Measurements from ENCODE around the gene IFNGR1. TPM values are rescaled to one million over a fixed set of nuclear protein-coding genes. Genes with fewer than 3 reads are reported as not detected.

The IFNGR1 gene
- total RNA-seq, 2 donors from 2014 or later = 71.4 to 72.7 TPM

DNA sequence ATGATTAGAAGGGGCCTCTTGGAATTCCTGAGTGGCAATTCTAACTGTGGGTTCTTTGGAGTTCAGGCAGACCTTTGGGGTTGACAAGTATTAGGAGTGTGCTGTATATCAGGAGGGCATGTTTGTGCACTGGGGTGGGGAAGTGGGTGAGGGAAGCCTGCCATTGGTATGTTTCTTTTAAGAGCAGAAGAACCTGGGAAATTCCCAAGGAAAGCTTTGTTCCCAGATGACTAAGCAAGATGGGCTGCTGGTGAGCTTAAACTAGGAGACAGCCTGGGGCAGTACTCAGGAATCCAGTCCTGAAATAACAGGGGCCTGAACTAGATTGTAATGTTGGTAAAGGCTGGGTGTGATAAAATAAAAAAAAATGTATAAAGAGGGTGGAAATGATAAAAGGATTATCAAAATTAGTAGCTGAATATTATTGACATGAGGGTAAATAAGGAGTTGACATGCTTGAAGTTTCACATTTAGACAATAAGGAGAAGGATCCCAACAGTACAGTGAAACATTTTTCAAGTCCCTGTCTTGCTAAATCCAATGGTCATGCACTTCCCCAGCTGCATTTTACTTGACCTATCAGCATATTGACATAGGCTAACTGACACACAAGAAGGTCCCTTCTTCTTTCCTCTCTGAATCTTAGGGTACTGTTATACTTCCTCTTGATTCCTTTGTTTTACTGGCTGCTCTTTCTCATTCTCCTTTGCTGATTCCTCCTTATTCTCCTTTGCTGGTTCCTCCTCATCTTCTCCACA lies 18.4 kb upstream of the IFNGR1 start:
- DNase-seq (ENCODE audit: low spot score) = no peak
- intact Hi-C loops (cut with DNase I) = no loop called here

DNA sequence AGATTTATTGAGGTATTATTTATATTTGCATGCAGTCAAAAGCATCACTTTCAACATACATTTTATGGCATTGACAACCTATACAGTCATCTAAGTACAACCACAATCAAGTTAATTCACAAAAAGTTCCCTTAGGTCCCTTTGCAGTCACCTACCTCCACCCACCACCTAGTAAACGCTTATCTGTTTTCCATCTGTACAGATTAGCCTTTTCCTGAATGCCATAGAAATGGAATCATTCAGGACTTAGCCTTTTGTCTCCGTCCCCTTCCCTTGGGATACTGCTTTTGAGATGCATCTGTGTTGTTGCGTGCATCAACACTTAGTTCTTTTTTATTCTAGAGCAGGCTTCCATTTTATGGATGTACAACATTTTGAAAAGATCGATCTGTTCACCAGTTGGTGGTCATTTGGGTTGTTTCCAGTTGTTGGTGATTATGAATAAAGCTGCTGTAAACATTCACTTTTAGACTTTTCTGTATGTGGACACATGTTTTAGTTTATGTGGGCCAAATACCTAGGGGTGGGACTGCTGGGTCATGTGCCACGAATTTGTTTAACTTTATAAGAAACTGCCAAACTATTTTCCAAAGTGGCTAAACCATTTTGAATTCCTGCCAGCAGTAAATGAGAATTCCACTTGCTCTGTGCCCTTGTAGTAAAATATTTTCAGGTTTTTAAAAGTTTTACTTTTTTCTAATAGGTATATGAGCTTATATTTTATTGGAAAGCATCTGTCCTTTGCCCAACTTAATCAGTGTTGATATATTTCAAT lies 17.6 kb upstream of the IFNGR1 start:
- intact Hi-C loops (cut with DNase I) = no loop called here
- no peak for DNase-seq (ENCODE audit: low spot score)

DNA sequence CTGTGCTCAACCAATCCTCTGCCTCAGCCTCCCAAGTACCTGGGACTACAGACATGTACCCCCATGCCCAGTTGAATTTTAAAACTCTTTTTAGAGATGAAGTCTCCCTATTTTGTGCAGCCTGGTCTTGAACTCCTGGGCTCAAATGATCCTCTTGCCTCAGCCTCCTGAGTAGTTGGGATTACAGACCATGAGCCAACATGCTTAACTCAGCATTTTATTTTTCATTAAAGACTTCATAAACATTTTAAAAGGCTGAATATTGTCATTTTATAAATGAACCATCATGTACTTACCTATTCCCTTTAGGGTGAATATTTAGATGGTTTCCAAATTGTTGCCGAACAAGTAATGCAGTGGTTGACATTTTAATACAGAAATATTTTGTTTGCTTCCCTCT lies 16.5 kb upstream of the IFNGR1 start:
- DNase-seq (ENCODE audit: low spot score) = no peak
- intact Hi-C loops (cut with DNase I) = no loop called here

DNA sequence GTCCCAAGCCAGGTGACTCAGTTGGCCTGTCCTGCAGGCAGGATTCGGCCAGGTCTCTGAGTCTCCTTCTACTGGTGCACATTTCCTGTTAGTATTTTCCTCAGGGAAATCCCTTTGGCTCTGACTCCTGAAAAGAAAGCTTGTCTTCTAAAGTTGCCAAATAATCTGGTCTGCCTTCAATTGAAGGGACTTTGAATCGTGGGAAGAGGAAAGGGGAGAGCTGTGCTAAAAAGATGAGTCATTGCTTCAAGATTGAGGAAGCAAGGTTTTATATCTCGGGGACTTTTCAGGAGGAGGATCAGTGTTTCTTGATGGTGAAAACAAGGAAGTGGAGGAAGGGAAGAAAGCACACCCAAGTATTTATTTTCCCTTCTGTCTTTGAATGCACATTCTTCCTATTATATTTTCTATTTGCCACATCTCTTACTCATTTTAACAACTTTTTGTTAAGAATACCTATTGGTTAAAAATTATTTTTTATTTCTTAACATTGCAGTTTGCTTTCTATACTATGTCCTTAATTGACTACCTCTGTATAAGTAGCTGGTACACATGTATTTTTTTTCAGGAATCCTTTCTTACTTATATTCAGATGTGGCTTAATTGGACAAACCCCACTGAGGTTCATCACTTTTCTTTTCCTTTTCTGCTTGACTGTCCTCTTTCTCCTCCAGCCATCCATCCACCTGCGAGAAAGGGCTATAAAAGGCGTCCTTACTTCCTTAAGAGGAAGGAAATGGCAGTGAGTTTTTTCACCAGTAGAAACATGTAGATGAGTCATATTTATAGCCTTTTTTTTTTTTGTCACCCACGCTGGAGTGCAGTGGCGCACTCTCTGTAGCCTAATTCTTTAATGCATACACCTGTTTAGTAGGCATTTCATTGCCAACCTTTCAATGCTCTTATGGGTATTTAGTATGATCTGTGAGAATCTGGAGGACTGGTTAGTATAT lies 15.0 kb upstream of the IFNGR1 start:
- no peak for DNase-seq (ENCODE audit: low spot score)
- intact Hi-C loops (cut with DNase I) = no loop called here

DNA sequence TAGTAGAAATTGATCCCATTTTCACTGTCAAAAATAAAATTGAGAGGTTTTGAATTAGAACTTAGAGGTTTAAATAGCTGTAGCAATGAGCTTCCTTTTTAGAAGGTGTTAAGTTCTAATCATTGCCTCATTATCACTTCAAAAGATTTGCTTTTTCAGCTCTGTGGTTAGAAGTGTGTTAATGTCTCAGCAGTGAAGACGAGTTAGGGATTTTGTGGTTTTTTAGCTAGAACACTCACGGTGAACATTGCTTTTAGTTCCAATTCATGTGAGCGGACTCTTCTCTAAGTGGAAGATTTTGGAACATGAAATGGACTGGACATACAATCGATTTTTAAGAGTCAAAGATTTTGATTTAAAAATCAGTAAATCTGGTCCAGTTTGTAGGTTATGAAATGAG lies 12.7 kb upstream of the IFNGR1 start:
- no peak for DNase-seq (ENCODE audit: low spot score)
- intact Hi-C loops (cut with DNase I) = no loop called here

DNA sequence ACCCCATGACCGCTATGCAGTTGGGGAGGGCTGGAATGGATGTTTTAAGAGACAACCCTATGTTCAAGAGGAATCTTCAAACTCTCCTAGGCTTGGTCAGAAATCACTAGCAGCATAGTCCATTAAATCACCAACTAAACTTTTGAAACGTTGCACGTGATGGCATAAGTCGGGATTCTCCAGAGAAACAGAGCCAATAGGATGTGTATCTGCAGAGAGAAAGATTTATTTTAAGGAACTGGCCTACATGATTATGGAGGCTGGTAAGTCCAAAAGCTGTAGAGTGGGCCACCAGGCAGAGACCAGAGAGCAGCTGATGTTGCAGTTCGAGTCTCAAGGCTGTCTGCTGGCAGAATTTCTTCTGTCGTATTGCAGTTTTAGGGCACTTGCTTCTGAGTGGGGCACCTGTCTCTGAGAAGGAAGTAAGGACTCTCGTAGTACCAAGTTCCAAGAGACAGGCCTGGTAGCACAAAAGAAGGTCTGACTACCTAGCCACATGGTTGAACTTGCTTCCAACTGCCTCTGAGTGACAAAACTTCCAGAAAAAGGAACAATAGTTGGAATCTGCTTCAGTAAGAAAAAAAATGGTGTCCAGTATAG lies 11.9 kb upstream of the IFNGR1 start:
- intact Hi-C loops (cut with DNase I) = no loop called here

DNA sequence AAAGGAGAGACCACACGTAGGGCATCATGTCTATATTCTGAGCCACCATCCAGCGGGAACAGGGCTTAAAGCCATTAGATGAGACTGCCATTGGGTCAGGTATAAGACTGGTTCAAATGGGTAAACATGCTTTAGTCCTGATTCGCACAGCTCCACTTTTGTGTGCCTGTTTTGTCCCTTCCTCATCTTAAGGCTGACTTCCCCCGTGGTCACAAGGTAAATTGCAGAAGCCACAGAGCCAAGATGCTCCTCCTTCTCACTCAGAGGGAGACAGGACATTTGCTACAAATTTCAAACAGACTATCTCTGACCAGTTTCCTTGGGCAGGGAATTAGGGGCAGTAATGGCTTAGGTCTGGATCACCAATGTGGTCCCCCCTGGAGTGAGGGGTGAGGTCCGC lies 11.4 kb upstream of the IFNGR1 start:
- intact Hi-C loops (cut with DNase I) = no loop called here
- no peak for DNase-seq (ENCODE audit: low spot score)

More for the DNA sequence above, 11.9 kb upstream of the IFNGR1 start:
- DNase-seq (ENCODE audit: low spot score) = no peak

DNA sequence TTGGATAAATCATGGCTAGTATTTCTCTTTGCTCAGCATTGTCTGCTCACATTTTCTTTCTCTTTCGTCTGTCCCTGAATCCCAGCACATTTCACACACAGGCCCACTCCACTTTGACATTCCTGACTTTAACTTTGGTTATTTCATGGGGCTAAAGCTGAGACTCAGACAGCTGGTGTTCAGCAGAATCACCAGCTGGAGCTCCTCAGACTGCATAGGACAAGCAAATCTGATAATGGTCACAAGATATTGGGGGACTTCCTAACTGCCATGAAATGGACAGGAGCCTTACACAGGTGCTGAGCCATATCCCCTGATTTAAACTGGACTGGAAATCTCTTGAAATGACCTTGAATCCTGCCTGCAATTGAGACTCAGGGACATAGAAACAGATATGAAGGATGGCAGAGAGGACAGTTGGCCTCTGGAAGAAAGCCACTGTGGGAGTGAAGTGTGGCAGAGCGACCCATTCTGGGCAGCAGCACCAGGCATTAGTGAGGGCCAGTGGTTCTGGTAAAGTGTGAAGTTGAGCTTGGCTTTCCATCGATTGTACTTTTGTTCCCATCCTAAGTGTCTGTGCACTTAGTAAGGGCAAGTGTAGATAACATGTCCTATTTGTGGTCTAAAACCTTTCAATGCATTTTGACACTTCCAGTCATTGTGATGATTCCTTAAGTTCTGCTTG lies 10.0 kb upstream of the IFNGR1 start:
- DNase-seq (ENCODE audit: low spot score) = no peak
- intact Hi-C loops (cut with DNase I) = no loop called here

DNA sequence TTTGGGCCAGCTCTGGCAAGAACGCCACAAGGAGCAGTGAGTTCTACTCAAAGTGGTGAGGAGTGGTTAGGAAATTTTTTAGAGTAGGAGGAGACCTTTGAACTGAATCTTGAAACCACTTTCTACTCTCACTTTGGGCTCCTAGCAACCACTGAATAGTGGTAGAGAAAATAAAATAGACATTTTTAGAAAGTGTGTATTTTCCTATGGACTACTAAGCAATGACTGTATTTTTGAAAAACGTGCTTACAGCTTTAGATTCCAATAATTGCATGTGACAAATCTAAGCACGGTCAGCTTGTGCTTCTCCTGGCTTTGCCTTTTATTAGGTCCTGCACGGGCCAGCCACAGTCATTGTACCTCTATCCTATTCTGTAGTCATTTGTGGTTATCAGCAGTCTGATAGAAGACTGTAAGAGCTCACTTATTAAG lies 8.7 kb upstream of the IFNGR1 start:
- intact Hi-C loops (cut with DNase I) = no loop called here
- no peak for DNase-seq (ENCODE audit: low spot score)

DNA sequence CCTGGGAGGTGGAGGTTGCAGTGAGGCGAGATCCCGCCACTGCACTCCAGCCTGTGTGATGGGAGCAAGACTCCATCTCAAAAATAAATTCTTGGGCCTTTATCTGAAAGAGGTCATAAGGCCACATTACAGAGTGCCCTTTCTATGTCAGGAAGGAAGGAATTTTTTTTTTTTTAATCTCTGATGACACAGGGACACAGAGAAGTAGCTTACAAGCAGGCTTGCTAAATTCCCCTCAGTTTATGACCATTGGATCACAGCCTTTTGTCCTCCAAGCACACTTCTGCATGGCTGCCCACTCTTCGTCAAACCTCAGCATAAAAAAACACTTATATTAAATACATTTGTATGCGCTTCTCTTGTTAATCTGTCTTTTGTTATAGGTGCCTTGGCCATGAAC lies 7.5 kb upstream of the IFNGR1 start:
- intact Hi-C loops (cut with DNase I) = no loop called here
- DNase-seq (ENCODE audit: low spot score) = no peak

DNA sequence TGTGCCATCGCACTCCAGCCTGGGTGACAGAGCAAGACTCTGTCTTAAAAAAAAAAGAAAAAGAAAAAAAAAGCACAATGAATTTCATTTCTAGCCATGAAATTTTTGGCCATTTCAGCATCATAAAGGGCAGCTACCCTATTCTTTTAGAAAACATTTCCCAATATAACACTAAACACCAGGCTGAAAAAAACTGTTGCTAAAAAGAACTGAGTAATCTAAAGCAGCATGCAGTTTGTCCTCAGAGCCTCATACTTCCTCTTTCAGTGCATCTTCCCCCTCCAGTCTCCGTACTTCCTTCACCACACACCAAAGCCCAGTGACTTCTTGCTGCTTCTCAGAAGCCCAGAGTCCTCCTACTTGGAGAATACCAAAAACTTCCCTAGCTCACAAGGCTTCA lies 5.6 kb upstream of the IFNGR1 start:
- DNase-seq (ENCODE audit: low spot score) = no peak
- intact Hi-C loops (cut with DNase I) = no loop called here

DNA sequence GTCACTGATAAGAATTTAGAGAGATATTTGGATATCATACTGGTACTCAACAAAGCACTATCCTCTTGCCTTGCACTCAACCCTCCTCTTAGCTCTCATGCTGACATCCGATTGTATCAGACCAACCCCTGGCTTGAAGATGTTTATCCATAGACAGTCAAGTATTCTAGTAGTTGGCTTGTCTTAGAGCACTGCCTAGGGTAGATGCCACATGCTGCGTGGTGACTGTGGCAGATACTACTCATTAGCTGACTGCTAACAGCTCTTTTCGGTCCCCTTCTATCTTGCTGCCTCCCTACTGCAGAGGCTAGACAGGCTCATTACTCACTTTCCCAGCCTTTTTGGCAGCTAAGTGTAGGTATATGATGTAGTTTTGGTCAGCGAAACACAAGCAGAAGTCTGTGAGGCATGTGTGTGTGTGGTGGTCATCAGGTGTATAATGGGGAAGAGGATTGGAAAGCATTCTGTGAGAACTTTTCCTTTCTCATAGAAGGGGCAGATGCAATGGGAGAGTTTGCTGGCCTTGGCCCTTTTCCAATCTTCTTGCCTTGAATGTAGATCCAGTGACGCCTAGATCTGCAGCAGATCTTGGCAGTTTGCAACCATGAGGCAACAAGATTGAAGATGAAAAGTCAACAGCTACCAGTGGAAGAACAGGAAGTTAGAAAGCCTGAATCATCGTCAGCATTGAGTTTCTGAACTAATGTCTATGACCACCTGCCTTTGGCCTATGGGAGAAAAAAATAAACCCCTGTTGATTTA lies 4.4 kb upstream of the IFNGR1 start:
- DNase-seq (ENCODE audit: low spot score) = no peak
- intact Hi-C loops (cut with DNase I) = no loop called here

DNA sequence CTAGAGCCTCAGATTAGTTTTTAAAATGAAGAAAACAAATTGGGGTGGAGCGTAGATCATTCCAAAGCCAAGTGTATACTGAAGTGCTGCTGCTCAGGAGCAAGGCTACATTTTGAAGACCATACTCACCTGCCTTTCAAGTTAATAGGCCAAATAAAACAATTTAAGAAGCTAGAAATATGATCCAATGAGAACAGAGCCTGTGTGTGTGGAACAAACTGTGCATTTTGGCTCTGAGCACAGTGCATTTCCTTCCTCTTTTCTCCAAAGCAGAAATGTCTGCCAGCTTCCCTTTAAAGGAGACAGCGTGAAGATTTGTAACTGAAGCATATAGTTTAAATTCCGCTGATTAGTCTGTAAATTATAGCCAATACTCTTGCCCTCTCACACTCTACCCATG lies 3.2 kb upstream of the IFNGR1 start:
- intact Hi-C loops (cut with DNase I) = no loop called here
- no peak for DNase-seq (ENCODE audit: low spot score)

DNA sequence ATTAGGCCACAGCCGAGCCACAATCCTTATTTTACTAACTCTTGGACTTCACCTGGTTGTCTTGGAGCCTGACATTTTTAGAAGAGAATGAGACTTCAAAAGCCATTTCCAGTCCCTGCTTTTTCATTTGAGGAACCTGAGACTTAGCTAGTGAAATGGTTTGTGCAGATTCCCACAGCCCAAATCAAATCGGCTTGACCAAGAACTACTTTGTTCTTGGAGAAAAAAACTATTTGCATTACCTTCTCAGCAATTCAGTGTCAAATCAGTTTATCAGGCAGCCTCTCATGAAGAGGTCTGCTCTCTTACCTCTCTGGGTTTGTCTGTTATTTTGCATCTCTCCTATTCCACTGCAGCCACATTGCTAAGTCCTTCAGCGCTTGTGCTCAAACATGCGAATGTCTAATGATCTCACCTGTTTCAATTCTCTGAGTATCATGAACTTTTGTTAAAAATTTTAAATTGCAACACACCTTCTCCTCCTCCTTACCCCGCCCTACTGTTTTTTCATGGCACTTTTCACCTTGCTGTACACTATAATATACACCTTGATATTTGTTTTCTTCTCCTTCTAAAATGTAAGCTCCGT lies 573 bp upstream of the IFNGR1 start:
- no peak for DNase-seq (ENCODE audit: low spot score)
- intact Hi-C loops (cut with DNase I) = no loop called here

DNA sequence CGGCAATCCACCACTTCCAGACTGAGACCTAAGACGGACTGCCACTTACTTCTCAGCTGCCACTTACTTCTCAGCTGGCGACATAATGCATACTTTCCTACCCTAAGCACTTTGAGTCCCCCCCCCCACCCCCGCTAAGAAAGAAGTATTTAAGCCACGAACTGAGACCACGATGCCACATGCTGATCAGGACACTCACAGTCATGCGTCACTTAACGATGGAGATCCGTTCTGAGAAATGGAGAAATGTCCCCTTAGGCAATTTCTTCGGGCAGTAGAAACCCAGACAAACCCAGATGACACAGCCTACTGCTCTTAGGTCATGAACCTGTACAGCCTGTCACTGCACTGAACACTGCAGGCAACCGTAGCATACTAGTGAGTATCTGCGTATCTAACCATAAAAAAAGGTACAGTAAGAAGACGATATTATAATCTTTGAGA lies 690 bp downstream of the IFNGR1 start:
- intact Hi-C loops (cut with DNase I) = no loop called here

DNA sequence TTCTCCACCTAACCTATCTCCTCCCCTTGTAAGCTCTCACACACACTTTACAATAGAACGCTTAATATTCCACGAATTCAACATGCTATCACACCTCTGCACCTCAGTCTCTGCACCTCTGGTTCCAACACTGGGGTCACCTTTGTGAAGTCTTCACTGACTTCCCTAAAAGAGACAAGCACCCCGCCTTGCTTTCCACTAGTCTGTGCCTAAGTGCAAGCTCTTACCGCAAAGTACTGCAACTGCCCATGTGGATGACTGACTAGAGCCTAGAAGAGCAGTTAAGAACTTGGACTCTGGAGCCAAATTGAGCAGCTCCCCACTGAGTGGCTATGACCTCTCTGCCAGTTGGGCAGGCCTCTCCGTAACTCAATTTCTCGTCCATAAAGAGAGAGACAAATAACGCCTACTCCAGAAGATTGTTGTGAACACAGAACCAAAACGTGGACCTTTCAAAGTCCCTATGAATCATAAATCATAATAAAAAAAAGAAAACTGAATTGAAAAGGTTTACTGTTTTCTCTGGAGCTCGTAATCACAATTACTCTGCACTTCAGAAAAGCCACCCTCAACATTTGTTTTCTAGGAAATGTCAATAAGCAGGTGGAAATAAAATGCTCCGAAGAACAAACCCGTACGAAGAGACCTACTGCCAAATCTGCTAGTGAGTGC lies 1.2 kb downstream of the IFNGR1 start:
- DNase-seq (ENCODE audit: low spot score) = peak; percentile 75
- intact Hi-C loops (cut with DNase I) = no loop called here

More for the DNA sequence above, 690 bp downstream of the IFNGR1 start:
- no peak for DNase-seq (ENCODE audit: low spot score)

DNA sequence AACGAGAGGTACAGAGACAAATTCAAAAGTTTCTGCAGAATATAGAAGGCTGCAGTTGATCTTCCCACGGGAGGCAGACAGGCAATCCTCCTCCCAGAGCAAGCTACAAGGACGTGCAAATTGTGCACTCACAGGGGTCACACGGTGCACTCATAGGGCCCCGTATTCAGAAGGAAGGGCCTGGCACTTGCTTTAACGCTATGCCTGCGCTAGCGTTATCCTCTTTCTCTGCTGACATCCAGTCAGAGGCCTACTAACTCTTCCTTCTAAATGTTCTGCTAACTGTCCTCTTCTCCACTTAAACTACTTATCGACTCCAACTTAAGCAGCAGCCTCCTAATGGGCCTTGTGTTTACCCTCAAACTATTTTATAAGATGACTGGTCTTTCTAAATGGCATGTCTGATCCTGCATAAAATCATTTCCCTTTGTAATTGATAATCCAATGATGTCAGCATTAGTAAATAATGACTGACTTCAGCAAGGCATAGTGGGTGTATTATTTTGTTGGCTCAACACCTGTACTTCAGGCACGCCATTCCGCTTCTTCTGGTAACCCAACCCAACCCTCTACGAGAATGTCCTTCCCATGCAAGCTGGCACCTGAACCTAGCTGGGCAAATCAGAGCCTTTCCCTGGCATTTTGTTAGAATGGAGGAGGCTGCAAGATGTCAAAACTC lies 2.2 kb downstream of the IFNGR1 start:
- DNase-seq (ENCODE audit: low spot score) = no peak
- intact Hi-C loops (cut with DNase I) = no loop called here
